ENCODE results near the gene UMAD1.
"Not testable (repeated sequence)": the region's sequence is repeated elsewhere in the genome, so short reads cannot be mapped to it uniquely, and the experiment has no call there.

UMAD1 gene

DNA sequence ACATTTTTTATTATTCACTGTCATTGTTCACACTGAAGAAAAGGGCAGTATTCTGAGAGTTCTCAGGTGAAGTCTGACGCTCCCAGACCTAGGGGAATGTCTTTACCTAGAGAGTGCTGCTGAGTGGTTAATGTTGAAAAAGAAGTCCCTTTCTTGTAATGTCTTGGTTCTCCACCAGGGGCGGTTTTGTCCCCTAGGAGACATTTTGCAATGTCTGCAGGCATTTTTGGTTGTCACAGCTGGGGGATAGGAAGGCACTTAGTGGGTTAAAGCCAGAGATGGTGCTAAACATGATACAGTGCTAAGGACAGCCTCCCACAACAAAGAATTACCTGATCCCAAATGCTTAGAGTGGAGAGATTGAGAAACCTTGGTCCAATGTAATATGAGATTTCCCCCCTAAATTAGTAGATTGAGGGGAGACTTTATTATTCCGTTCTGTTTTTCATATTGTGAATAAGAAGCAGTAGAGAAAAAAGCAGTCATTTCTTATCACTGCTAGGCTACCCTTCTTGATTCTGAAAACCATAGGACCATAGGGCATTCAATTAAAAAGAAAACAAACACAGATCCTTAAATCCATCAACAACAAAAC, 13.1 kb downstream of the UMAD1 start:
- Histone ChIP-seq H3K36me3 (ENCODE audit: control insufficient read depth, insufficient read depth, low read length) (no peaks in the 10 kb centered on the region), H3K9me3 (ENCODE audit: control insufficient read depth, insufficient read depth, low read length) (no peaks in the 10 kb centered on the region), H3K27me3 (ENCODE audit: control insufficient read depth, insufficient read depth, low read length) (no peaks in the 10 kb centered on the region), H3K4me3 (ENCODE audit: low read depth, low read length) (no peak overlapping the region), H3K4me1 (ENCODE audit: control insufficient read depth, insufficient read depth, low read length) (no peaks in the 10 kb centered on the region), H3K9ac (ENCODE audit: low read depth, low read length) (no peak overlapping the region)

DNA sequence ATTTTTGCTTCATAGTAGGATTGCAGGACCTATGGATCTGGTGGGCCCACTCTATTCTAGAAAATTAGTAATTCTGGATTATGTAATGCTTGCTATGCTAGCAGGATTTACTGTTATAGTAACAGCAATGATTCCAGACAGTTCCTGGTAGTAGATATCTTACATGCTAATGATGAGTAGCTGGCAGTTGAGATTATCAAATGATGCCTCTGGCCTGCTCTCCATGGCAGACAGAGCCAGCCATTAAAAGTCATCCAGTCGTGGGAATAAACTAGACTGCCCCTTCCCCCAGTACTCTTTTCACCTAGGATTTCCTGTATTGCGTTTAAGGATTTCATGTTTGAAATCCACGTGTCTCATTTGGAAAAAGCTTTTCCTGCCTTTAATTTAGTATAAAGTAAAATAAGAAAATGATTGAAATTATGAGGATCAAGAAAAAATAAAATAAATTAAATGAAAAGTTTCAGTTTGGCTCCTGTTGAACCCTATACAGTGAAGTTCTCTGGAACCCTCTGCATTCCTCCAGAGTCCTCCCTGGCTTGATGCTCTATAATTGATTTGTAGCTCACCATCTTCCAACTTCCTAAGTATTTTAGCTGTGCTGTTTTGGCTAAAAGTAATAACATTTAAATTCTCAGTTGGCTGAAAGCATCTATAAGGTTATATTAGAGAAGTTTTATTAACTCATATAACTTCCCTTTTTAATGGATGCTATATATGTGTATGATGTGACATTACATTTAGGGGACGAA, 14.6 kb downstream of the UMAD1 start:
- Histone ChIP-seq H3K9ac (ENCODE audit: low read depth, low read length) (no peak overlapping the region), H3K4me1 (ENCODE audit: control insufficient read depth, insufficient read depth, low read length) (no peaks in the 10 kb centered on the region), H3K4me3 (ENCODE audit: low read depth, low read length) (no peak overlapping the region), H3K9me3 (ENCODE audit: control insufficient read depth, insufficient read depth, low read length) (no peaks in the 10 kb centered on the region), H3K36me3 (ENCODE audit: control insufficient read depth, insufficient read depth, low read length) (no peaks in the 10 kb centered on the region), H3K27me3 (ENCODE audit: control insufficient read depth, insufficient read depth, low read length) (no peaks in the 10 kb centered on the region)

DNA sequence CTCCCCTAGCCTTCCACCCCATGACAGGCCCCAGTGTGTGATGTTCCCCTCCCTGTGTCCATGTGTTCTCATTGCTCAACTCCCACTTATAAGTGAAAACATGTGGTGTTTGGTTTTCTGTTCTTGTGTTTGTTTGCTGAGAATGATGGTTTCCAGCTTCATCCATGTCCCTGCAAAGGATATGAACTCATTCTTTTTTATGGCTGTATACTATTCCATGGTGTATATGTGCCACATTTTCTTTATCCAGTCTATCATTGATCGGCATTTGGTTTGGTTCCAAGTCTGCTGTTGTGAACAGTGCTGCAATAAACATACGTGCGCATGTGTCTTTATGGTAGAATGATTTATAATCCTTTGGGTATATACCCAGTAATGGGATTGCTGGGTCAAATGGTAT, 15.9 kb downstream of the UMAD1 start:
- H3K4me3 ChIP-seq (ENCODE audit: low read depth, low read length); H3K9me3 ChIP-seq (ENCODE audit: control insufficient read depth, insufficient read depth, low read length); H3K9ac ChIP-seq (ENCODE audit: low read depth, low read length); H3K4me1 ChIP-seq (ENCODE audit: control insufficient read depth, insufficient read depth, low read length); H3K27me3 ChIP-seq (ENCODE audit: control insufficient read depth, insufficient read depth, low read length); H3K36me3 ChIP-seq (ENCODE audit: control insufficient read depth, insufficient read depth, low read length): not testable (repeated sequence)

DNA sequence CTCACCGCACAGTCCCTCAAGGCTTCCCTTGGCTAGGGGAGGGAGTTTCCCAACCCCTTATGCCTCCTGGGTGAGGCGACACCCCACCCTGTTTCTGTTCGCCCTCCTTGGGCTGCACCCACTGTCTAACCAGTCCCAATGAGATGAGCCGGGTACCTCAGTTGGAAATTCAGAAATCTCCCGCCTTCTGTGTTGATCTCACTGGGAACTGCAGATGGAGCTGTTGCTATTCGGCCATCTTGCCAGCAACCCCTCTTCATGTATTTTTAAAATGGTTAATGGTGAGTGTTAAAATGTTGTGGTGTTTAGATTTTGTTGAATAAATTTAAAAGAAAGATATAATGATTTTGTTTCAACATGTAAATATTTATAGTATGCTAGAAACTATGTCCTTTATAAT, 22.0 kb downstream of the UMAD1 start:
- no peaks in the 10 kb centered on the region for H3K27me3 ChIP-seq (ENCODE audit: control insufficient read depth, insufficient read depth, low read length)
- H3K9ac ChIP-seq (ENCODE audit: low read depth, low read length), result no peak overlapping the region
- H3K4me3 ChIP-seq (ENCODE audit: low read depth, low read length), result no peak overlapping the region
- no peaks in the 10 kb centered on the region for H3K9me3 ChIP-seq (ENCODE audit: control insufficient read depth, insufficient read depth, low read length)
- peaks cover 4% of the 10 kb centered on the region for H3K4me1 ChIP-seq (ENCODE audit: control insufficient read depth, insufficient read depth, low read length)
- H3K36me3 ChIP-seq (ENCODE audit: control insufficient read depth, insufficient read depth, low read length), result no peaks in the 10 kb centered on the region

DNA sequence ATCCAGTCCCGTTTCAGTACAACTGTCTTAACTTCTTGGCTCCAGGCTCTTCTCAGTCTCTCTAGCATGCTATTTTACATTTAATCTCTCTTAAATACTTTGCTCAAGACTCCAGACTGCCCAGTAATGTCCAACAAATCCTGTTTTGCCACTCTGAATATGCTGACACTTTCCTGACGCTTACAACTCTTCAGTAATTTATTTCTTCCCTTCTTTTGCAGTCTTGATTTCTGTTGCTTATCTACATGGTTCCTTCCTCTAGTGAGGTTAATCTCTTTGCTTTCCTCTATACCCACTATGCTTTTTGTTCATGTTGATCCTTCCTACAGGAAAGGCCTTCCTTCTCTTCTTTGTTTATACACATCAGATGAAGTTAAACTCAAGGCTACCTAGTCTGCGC, 23.7 kb downstream of the UMAD1 start:
- no peak overlapping the region for H3K9ac ChIP-seq (ENCODE audit: low read depth, low read length)
- H3K4me1 ChIP-seq (ENCODE audit: control insufficient read depth, insufficient read depth, low read length), result peaks cover 4% of the 10 kb centered on the region
- no peak overlapping the region for H3K4me3 ChIP-seq (ENCODE audit: low read depth, low read length)
- H3K36me3 ChIP-seq (ENCODE audit: control insufficient read depth, insufficient read depth, low read length), result no peaks in the 10 kb centered on the region
- H3K9me3 ChIP-seq (ENCODE audit: control insufficient read depth, insufficient read depth, low read length), result no peaks in the 10 kb centered on the region
- H3K27me3 ChIP-seq (ENCODE audit: control insufficient read depth, insufficient read depth, low read length), result no peaks in the 10 kb centered on the region

DNA sequence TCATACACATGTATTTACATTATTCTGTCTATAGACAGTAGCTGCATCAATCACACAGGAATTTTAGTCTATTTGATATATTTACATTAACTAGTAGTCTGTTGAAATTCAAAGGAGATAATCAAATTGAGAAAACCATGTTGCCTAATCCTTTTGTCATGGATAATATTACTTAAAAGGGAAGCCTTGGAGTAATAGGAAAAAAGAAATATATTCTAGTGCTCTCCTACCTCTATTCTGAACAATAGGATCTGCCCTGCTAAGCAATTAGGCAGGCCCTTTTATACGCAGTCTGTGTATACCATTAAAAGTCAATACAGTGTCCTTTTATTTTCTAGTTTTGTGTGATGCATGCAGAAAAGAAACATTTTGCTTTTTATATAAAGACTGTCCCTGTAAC, 24.5 kb downstream of the UMAD1 start:
- H3K9me3 ChIP-seq (ENCODE audit: control insufficient read depth, insufficient read depth, low read length), result no peaks in the 10 kb centered on the region
- no peak overlapping the region for H3K4me3 ChIP-seq (ENCODE audit: low read depth, low read length)
- H3K9ac ChIP-seq (ENCODE audit: low read depth, low read length), result no peak overlapping the region
- H3K36me3 ChIP-seq (ENCODE audit: control insufficient read depth, insufficient read depth, low read length), result no peaks in the 10 kb centered on the region
- no peaks in the 10 kb centered on the region for H3K27me3 ChIP-seq (ENCODE audit: control insufficient read depth, insufficient read depth, low read length)
- H3K4me1 ChIP-seq (ENCODE audit: control insufficient read depth, insufficient read depth, low read length), result peaks cover 4% of the 10 kb centered on the region

DNA sequence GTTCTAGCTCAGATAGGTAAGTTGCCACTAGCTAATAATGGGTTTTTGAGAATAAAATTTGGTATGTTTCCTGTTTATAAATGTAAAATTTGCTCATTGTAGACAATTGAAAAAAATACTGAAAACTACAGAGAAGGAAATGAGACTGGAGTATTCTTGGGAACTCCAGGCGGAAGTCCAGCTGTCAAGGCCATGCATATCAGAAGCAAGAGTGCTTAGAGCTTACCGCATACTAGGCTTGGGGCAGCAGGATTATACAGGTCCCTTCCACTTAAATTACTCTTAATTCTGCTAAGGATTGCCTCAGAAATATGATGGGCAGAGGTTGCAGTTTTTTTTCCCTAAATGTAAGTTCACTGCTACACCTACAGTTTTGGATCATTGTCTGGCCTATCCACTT, 26.6 kb downstream of the UMAD1 start:
- H3K4me3 ChIP-seq (ENCODE audit: low read depth, low read length), result no peak overlapping the region
- H3K36me3 ChIP-seq (ENCODE audit: control insufficient read depth, insufficient read depth, low read length), result no peaks in the 10 kb centered on the region
- H3K27me3 ChIP-seq (ENCODE audit: control insufficient read depth, insufficient read depth, low read length), result no peaks in the 10 kb centered on the region
- no peaks in the 10 kb centered on the region for H3K9me3 ChIP-seq (ENCODE audit: control insufficient read depth, insufficient read depth, low read length)
- H3K9ac ChIP-seq (ENCODE audit: low read depth, low read length), result no peak overlapping the region
- peaks cover 4% of the 10 kb centered on the region for H3K4me1 ChIP-seq (ENCODE audit: control insufficient read depth, insufficient read depth, low read length)

DNA sequence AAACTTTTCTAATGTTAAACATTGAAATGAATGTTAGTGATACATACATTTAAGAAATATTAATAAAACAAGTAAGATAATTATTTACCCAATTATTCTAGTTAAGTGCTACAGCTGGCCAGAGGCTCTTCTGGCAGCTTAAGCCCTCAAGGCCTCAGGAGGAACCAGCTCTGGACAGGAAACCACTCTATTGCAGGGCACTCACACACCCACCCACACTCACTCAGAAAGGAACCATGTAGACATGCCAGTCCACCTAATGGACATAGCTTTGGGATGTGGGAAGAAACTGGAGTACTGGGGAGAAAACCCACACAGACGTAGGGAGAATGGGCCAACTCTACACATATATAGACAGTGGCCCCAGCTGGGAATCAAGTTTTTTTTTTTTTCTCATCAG, 28.2 kb downstream of the UMAD1 start:
- H3K4me3 ChIP-seq (ENCODE audit: low read depth, low read length), result no peak overlapping the region
- no peaks in the 10 kb centered on the region for H3K27me3 ChIP-seq (ENCODE audit: control insufficient read depth, insufficient read depth, low read length)
- H3K9me3 ChIP-seq (ENCODE audit: control insufficient read depth, insufficient read depth, low read length), result no peaks in the 10 kb centered on the region
- H3K4me1 ChIP-seq (ENCODE audit: control insufficient read depth, insufficient read depth, low read length), result peaks cover 4% of the 10 kb centered on the region
- no peaks in the 10 kb centered on the region for H3K36me3 ChIP-seq (ENCODE audit: control insufficient read depth, insufficient read depth, low read length)
- H3K9ac ChIP-seq (ENCODE audit: low read depth, low read length), result no peak overlapping the region

DNA sequence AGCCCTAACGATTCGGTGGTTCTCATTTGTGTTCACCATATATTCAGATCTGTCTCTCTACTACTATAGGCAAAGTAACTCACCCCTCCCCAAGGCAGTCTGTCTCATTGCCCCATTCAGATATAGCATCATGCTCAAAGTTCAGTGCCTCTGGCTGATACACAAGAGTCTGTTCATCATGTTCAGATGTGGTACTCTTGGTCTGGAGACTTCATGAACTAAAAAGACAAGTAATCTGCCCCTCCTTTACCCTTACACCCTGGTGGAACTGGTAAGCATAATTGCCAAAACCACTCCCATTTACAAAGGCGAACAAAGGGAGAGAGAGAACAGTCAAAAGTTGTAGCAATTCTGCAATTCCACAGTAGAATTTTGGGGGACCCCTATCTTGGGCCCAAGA, 29.9 kb downstream of the UMAD1 start:
- no peaks in the 10 kb centered on the region for H3K9me3 ChIP-seq (ENCODE audit: control insufficient read depth, insufficient read depth, low read length)
- H3K4me1 ChIP-seq (ENCODE audit: control insufficient read depth, insufficient read depth, low read length), result no peaks in the 10 kb centered on the region
- H3K4me3 ChIP-seq (ENCODE audit: low read depth, low read length), result no peak overlapping the region
- H3K9ac ChIP-seq (ENCODE audit: low read depth, low read length), result no peak overlapping the region
- H3K27me3 ChIP-seq (ENCODE audit: control insufficient read depth, insufficient read depth, low read length), result no peaks in the 10 kb centered on the region
- no peaks in the 10 kb centered on the region for H3K36me3 ChIP-seq (ENCODE audit: control insufficient read depth, insufficient read depth, low read length)

DNA sequence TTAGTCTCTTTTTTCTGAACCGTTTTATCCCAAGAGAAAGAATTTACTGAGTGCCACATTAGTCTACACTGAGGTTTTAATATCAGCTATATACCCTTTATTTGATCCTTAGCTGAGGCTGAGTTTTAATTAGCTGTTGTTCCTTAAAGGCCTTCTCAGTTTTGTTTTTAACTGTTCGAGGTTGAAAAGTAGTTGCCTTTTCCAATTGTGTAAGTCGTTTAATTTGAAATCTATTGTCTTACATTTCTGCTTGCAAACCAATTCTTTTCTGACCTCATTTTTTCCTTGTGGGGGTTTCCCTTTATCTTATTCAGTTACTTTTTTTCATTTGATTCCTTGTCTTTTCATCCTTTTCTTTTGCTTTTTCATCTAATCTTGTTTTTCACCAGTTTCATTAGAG, 30.8 kb downstream of the UMAD1 start:
- Histone ChIP-seq H3K4me1 (ENCODE audit: control insufficient read depth, insufficient read depth, low read length) (no peaks in the 10 kb centered on the region), H3K36me3 (ENCODE audit: control insufficient read depth, insufficient read depth, low read length) (peaks cover 2% of the 10 kb centered on the region), H3K4me3 (ENCODE audit: low read depth, low read length) (no peak overlapping the region), H3K9me3 (ENCODE audit: control insufficient read depth, insufficient read depth, low read length) (no peaks in the 10 kb centered on the region), H3K9ac (ENCODE audit: low read depth, low read length) (no peak overlapping the region), H3K27me3 (ENCODE audit: control insufficient read depth, insufficient read depth, low read length) (no peaks in the 10 kb centered on the region)

DNA sequence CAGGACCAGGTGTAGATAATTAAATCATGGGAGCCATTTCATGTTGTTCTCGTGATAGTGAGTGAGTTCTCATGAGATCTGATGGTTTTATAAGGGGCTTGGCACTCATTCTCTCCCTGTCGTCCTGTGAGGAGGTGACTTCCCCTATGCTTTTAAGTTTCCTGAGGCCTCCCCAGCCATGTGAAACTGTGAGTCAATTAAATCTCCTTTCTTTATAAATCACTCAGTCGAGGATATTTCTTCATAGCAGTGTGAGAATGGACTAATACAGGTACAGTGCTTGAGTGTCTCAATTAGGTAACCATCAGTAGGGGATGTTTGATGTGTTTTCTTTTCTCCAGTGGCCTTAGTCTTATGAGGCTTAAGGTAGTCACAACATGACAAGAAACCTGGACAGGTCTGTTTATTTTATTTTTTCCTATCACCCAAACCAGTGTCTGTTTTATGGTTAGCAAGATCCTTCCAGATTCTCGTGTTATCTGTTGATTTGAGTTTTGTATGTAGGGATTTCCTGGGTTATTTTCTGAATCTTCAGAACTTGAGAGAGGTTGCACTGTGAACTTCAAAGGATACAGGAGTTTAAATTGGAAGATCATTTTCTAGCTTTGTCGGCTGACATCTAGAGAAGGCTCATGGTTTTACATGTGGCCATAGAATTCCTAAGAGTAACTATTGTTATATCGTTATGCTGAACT, 32.1 kb downstream of the UMAD1 start:
- no peak overlapping the region for H3K4me3 ChIP-seq (ENCODE audit: low read depth, low read length)

DNA sequence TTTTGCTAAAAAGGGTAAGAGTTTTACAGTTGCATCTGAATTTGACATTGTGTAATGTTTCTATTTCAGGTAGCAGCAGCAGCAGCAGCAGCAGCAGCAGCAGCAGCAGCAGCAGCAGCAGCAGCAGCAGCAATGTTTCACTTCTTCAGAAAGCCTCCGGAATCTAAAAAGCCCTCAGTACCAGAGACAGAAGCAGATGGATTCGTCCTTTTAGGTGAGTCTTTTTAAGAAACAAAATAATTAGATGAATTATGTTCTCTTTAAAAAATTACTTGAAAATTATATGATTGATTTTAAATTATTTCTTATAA, 32.6 kb downstream of the UMAD1 start:
- peaks cover 2% of the 10 kb centered on the region for H3K36me3 ChIP-seq (ENCODE audit: control insufficient read depth, insufficient read depth, low read length)
- H3K4me1 ChIP-seq (ENCODE audit: control insufficient read depth, insufficient read depth, low read length), result no peaks in the 10 kb centered on the region
- no peaks in the 10 kb centered on the region for H3K9me3 ChIP-seq (ENCODE audit: control insufficient read depth, insufficient read depth, low read length)
- H3K9ac ChIP-seq (ENCODE audit: low read depth, low read length), result no peak overlapping the region
- no peak overlapping the region for H3K4me3 ChIP-seq (ENCODE audit: low read depth, low read length)
- no peaks in the 10 kb centered on the region for H3K27me3 ChIP-seq (ENCODE audit: control insufficient read depth, insufficient read depth, low read length)

More for the DNA sequence above, 32.1 kb downstream of the UMAD1 start:
- Histone ChIP-seq H3K9ac (ENCODE audit: low read depth, low read length) (no peak overlapping the region), H3K36me3 (ENCODE audit: control insufficient read depth, insufficient read depth, low read length) (peaks cover 2% of the 10 kb centered on the region), H3K9me3 (ENCODE audit: control insufficient read depth, insufficient read depth, low read length) (no peaks in the 10 kb centered on the region), H3K27me3 (ENCODE audit: control insufficient read depth, insufficient read depth, low read length) (no peaks in the 10 kb centered on the region), H3K4me1 (ENCODE audit: control insufficient read depth, insufficient read depth, low read length) (no peaks in the 10 kb centered on the region)

All from iPS-15b (cell line).